AG04450 (cell line): ENCODE data around the gene C1orf159. TPM values are rescaled to one million over a fixed set of nuclear protein-coding genes. Genes with fewer than 3 reads are reported as not detected.

Experiments used
- CTCF ChIA-PET: fragments of 300-600, 350-600 bp; formaldehyde crosslinking; extraction: SDS; loops from one replicate; lab custom pipeline; 2022; ENCODE audit warnings: antibody characterized with exemption, inconsistent platforms; lab: Charles Lee
- POLR2A ChIA-PET: fragments of 350-600 bp; formaldehyde crosslinking; extraction: SDS; loops from one replicate; lab custom pipeline; 2021; ENCODE audit warnings: antibody characterized with exemption, inconsistent platforms; lab: Yijun Ruan, JAX
- DNase-seq: peaks from one replicate; pipeline ENCODE4 v3.0.0-alpha.2; 2011; ENCODE audit warnings: low read depth, low spot score
- H3K27ac ChIP-seq: one replicate; pipeline ENCODE4 v1.5.1; 2012; ENCODE audit warnings: low read depth, low read length, control low read depth
- H3K27me3 ChIP-seq: one replicate; pipeline ENCODE4 v1.6.0; 2012; ENCODE audit warnings: low read length; ENCODE audit not compliant: control insufficient read depth, insufficient read depth
- H3K4me3 ChIP-seq: 2 replicates; pipeline ENCODE4 v1.5.1; 2011; ENCODE audit warnings: mild to moderate bottlenecking, low read depth, low read length, control low read depth
- H3K9me3 ChIP-seq: 2 replicates; pipeline ENCODE4 v1.5.1; 2012; ENCODE audit warnings: low read length; ENCODE audit not compliant: control insufficient read depth, insufficient read depth
- polyA plus RNA-seq: library from polyadenylated mRNA; depleted of rRNA; stranded (reverse); fragments of >200 nt; gene quantifications from 2 replicates; pipeline ENCODE4 v1.2.3, GENCODE V29; 2011
- TF ChIP-seq, protein P1 (sequence below): IDR thresholded peaks from 2 replicates; pipeline ENCODE4 v1.5.1; 2011; ENCODE audit warnings: low read depth, low read length, control low read depth, inconsistent platforms

The C1orf159 gene
- polyA plus RNA-seq, 1 experiment, result 2.3 TPM

- H3K27ac ChIP-seq, result no peak overlapping the region
- H3K9me3 ChIP-seq, result peaks cover 10% of the 10 kb centered on the region; the same call in 1 of the 2 replicates
- H3K27me3 ChIP-seq, result peaks cover 36% of the 10 kb centered on the region
- POLR2A ChIA-PET, result no interaction called here
- DNase-seq, result no peak
- TF ChIP-seq, protein P1, sequence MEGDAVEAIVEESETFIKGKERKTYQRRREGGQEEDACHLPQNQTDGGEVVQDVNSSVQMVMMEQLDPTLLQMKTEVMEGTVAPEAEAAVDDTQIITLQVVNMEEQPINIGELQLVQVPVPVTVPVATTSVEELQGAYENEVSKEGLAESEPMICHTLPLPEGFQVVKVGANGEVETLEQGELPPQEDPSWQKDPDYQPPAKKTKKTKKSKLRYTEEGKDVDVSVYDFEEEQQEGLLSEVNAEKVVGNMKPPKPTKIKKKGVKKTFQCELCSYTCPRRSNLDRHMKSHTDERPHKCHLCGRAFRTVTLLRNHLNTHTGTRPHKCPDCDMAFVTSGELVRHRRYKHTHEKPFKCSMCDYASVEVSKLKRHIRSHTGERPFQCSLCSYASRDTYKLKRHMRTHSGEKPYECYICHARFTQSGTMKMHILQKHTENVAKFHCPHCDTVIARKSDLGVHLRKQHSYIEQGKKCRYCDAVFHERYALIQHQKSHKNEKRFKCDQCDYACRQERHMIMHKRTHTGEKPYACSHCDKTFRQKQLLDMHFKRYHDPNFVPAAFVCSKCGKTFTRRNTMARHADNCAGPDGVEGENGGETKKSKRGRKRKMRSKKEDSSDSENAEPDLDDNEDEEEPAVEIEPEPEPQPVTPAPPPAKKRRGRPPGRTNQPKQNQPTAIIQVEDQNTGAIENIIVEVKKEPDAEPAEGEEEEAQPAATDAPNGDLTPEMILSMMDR, result no peak
- no peak overlapping the region for H3K4me3 ChIP-seq
- CTCF ChIA-PET, result no interaction called here
Observed at GRCh38 chr1:1132956-1133750, 17.3 kb upstream of the C1orf159 start.

DNA sequence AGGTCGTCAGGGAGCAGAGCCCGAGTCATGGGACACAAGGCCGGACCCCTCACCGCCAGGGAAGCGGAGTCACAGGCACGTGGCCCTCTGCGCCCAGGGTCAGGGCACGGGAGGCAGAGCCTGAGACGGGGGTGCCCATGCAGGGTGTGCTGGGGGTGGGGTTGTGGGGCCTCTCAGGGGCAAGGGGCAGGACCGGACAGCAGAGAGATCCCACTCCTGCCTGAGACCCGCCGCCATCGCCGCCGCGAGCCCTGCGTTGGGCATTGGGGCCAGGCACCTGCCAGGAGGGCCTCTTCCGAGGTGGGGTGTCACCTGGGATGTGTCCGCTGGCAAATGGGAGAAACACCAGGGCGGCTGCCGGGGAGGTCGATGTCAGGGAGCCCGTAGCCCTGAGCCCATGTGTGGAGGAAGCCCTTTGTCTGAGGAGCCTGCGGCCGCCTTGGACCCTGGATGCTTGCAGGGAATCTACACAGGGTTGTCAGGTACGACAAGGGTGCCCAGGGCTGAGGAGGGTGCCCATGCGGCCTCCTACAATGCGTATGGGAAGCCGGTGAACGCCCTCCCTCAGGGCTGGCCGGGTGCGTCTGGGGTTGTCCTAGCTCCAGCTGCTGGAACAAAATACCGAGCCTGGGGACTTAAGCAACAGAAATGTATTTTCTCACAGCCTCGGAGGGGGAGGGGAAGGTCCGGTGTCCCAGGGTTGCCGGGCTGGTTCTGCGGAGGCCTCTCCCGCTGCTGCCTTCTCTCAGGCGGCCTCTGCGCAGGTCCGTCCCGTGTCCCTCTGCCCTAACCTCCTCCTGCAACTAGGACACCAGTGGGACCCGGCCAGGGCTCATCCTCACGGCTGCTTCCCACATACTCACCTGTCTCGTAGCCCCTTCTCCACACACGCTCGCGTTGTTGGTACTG is 16.4 kb upstream of the C1orf159 start:
- no peak overlapping the region for H3K4me3 ChIP-seq
- CTCF ChIA-PET, result no interaction called here
- DNase-seq, result no peak
- TF ChIP-seq, protein P1, result no peak
- peaks cover 29% of the 10 kb centered on the region for H3K27me3 ChIP-seq
- H3K9me3 ChIP-seq, result peaks cover 10% of the 10 kb centered on the region; the same call in 1 of the 2 replicates
- H3K27ac ChIP-seq, result no peak overlapping the region
- POLR2A ChIA-PET, result no interaction called here

DNA sequence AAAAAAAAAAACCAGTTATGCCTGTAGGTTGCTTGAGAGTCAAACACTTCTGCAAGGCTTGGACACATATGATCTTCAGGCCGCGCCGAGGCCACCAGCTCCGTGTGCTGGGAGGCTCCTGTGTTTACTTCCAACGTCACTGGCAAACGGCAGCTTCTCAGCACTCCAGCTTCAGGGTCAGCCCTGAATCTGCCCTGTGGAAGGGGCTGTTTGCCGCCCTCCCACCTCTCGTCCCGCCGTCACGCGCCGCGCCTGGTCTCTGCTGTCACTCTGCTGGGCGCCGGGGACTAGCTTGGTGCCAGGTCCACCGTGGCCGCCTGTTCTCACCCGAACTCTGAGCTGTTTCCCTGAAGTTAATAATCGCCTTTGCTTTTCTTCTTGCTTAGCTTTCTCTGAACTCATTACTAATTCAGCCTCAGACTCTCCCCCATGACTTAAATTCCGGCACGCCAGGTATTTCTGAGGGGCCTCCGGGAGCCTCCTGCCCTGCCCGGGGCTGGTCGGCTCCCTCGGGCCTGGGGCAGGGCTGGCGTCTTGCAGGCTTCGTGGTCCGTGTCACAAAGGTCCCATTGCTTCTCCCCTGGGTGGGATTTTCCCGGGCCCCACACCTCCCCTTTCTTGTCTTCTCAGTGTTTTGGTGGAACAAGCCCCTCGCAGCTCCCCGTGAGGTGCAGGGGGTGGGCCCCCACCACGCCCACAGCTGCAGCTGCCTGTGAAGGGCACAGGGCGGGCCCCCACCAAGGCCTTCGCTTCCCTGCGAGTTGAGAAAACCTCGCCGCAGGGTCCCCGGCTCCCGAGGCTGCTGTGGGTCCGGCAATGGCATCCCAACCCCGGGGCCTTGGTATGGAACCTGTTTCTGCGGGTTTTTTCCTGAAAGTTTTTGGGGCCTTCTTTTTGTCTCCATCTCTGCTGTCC is 14.6 kb upstream of the C1orf159 start:
- TF ChIP-seq, protein P1, result no peak
- Histone ChIP-seq H3K27me3 (peaks cover 16% of the 10 kb centered on the region), H3K27ac (no peak overlapping the region), H3K4me3 (no peak overlapping the region), H3K9me3 (peaks cover 10% of the 10 kb centered on the region; the same call in 1 of the 2 replicates)
- ChIA-PET CTCF (interaction anchor here (1.0 to 1.4 kb wide), 3 partner anchors 9 to 101 kb away, joined by 3 to 8 read pairs (median 4); no protein-coding TSS in a partner anchor), POLR2A (interaction anchor here (0.6 kb wide), 1 partner anchor 787 kb away, joined by 16 read pairs; no protein-coding TSS in a partner anchor)
- DNase-seq, result no peak

DNA sequence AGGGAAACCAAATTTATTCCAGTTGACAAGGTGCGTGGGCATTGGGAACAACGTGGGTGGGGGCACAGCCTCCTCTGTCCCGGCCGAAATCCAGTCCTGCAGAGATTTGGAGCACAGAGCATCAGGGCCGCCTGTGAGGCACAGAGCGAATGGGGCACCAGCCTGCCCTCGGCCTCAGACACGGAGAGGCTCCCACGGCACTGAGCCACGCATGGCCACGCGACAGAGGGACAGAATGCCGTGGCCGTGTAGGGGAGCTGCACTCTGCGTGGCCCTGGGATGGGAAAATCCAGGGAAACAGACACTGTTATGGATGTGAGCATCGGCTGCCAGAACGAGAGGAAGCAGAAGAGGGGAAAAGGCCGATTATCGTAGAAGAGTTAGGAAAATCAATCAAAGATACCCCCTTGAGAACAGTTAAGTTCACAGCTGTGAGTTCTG is 13.5 kb upstream of the C1orf159 start:
- H3K27ac ChIP-seq, result no peak overlapping the region
- no peak for DNase-seq
- H3K4me3 ChIP-seq, result no peak overlapping the region
- TF ChIP-seq, protein P1, result no peak
- H3K27me3 ChIP-seq, result peaks cover 15% of the 10 kb centered on the region
- ChIA-PET POLR2A (interaction anchor here (0.6 kb wide), 1 partner anchor 788 kb away, joined by 16 read pairs; no protein-coding TSS in a partner anchor), CTCF (interaction anchor here (1.0 to 1.4 kb wide), 3 partner anchors 8 to 102 kb away, joined by 3 to 8 read pairs (median 4); no protein-coding TSS in a partner anchor)
- peaks cover 8% of the 10 kb centered on the region; the same call in 1 of the 2 replicates for H3K9me3 ChIP-seq
